NOMO-1 treated with DMSO at 0.1 percent for 48 hours (cell line): Measurements from ENCODE around the gene TEX29.

ENCODE experiments used
- DNase-seq: peaks from one replicate; lab custom pipeline; 2025; ENCODE audit not compliant: unreplicated experiment; lab: John Stamatoyannopoulos, UW

The TEX29 gene

DNA sequence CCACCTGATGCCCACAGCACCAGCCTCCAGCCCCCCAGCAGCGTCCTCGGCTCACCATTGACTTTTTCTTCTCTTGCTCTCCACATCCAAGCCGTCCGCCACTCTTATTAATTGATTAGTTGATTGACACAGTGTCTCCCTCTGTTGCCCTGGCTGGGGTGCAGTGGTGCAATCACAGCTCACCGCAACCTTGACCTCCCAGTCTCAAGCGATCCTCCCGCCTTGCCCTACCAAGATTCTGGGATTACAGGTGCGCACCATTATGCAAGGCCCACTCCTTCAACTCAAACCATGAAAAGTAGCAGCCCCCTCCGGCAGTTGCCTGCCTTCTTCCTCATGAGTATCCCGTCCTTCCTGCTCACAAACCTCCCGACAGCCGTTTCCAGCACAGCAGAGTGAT, 921 bp upstream of the TEX29 start:
- no peak for DNase-seq

DNA sequence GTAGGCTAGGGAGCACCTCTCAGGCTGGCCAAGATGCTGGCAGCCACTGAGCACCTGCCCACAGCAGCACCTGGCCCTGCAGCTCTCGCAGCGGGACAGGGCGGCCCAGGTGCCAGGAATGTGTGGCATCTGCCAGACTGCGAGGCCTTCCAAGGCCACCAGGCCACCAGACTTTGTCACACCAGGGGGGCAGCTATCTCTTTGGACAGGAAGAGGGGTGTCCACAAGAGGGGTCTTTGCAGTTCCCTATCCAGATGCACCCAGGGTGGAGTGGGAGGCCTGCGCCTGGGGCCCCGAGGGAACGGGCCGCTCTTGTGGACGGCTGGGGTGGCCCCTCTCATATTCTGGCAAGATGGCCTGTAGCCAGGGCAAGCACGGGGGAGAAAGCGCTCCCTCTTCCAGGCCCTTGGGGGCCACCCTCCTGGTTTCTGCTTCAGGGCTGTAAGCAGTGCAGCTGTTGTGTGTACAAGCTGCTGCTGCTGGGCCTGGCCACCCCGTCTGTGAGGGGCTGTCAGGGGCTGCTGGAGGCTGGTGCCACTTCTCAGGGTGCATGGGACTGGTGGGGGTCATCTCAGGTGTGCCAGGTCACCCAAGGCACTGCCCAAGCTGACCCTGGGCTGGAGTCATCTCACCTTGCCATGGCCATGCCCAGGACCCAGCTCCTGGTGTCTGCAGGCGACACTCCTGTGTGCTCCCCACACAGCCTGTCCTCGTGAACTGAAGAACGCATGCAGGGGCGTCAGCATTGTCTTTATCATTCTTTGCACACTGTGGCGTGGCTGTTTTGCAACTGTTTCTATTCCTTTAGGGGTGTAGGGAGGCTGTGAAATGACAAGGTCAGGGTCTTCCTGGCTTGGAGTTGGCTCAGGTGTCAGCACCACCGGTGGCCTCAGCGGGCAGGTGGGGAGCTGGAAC, 1.8 kb downstream of the TEX29 start:
- DNase-seq, result no peak

DNA sequence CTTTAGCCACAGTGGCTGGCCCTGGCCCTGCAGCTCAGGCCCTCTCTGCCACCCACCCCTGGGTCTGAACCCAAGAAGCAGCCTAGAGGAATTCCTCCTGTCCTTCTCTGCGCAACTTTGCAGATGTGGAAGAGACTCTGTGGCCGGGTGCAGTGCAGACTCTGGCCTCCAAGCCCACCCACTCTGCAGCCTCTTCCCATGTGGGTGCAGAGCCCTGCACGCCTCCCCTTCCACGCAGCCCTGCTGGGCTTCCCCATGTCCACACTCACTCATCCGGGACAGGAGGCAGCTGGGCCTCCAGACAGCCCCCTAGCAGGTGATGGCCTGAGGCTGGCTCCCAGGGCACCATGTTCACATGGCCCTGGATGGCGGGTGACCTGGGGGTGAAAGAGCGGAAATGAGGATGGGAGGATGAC, 2.5 kb downstream of the TEX29 start:
- no peak for DNase-seq

DNA sequence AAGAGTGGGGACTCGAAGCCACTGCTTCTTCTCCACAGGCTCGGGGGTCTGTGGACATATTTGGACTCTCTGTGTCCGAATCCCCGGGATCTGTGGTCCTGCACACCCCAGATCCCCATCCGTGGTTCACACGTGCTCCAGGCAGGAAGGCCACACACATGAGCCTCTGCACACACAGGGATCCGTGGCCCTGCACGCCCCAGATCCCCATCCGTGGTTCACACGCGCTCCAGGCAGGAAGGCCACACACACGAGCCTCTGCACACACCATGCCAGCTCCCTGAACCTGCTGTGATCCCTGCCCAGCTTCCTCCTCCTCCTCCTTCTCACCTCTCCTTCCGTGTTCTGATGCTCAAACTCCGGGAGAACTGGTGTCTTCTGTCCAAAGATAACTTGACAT, 3.1 kb downstream of the TEX29 start:
- no peak for DNase-seq

DNA sequence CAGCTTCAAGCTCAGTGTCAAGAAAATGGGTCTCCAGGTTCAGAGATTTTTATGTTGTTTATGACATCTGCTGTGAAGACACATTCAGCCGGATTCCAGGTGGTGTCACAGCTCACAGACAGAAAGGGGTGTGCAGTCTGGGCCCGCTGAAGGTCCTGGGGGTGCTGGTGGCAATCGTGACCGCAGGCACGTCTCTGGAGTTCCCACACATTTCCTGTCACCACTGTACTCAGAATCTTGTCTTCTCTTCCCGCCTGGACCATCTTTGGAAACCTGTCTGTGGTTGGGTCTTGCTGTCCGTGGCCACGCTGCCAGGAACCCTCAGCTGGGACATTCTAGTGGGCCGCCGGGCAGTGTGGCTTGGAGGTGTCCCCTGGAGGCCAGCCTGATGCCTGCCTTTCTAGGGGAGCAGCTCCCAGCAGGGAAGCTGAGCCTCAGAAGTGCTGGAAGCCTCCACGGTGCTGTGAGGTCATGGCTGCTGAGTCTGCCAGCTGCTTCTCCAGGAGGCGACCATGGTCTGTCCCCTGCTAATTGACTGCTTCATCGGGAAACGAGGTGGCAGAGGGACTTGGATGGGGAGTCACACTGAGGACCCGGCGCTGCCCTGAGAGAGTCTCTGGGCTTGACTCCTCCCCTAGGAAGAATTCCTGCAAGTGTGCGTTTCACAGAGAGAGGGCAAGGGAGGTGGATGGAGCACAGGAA, 3.7 kb downstream of the TEX29 start:
- no peak for DNase-seq

DNA sequence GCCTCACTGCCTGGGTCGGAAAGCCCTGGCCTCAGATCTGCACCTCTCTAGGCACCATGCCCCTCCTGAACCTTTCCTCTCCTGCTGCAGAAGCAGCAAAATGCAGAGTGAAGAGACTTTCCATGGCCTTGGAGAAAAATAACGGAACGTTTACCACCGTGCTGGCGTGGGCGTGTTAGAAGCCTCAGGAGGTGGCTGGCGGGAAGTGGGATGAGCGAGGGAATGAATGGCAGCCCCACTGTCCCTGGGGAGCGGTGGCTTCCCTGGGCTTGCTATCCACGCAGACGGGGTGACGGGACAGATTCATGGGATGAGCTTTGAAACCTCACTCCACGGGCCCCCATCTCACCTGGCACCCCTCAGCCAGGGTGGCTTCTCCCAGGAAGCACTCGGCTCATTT, 4.3 kb downstream of the TEX29 start:
- no peak for DNase-seq

DNA sequence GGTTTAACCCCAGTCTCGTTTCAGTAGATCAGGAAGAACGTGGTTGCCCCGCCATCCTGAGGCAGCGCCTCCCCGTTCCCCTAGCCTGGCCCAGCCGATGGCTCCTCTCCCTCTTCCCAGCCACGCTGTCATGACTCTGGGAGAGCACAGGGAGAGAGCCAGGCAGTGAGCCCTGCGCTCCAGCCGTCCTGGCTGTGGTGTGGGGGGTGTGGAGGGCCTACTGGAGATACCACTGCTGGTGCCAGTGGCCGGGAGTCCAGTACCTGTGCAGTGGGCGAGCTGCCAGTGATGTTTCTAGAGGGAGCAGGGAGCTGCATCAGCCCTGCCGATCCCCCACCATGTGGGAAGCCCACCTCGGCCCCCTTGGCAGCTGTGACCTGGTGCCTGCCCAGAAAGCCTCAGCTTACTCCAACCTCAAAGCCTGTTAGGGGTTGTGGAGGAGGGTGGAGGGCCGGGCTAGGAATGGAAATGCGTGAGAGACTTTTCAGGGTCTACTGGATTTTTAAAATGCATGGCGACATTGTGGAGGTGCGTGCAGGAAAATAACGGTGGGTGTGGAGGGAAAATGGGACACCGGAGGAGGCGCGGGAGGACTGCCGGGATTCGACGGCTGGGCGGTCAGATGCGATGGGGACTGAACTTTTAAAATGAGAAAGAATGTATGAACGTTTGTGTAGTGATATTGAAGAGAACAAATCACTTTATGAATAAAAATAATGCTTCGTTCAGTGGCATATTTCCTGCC, 4.9 kb downstream of the TEX29 start:
- DNase-seq, result no peak

DNA sequence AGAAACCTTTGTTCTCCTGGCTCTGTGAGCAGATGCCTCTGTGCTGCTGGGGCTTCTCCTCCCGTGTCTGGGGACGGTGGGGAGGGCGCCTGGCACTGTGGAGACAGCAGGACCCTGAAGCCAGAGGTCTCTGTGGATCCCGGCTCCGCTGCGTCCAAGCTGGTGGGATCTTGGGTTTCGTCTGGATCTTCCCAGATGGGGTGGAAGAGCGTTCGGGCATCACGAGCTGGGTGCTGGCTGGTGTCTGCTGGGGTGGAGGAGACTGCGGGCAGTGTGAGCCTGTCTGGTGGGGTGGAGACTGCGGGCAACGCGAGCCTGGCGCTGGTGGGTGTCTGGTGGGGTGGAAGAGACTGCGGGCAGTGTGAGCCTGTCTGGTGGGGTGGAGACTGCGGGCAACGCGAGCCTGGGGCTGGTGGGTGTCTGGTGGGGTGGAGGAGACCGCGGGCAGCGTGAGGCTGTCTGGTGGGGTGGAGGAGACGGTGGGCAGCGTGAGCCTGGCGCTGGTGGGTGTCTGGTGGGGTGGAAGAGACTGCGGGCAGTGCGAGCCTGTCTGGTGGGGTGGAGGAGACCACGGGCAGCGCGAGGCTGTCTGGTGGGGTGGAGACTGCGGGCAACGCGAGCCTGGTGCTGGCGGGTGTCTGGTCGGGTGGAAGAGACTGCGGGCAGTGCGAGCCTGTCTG, 5.6 kb downstream of the TEX29 start:
- DNase-seq, result no peak

DNA sequence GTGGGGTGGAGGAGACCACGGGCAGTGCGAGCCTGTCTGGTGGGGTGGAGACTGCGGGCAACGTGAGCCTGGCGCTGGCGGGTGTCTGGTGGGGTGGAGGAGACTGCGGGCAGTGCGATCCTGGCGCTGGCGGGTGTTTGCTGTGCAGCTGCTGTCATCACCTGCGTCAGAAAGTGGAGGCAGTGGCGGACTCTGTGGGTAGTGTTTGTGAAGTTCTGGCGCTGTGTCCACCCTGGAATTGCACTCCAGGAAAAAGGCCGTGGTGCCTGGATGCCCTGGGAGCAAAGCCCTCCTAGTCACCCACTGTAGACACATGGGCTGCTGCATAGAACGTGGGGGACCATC, 6.2 kb downstream of the TEX29 start:
- DNase-seq, result no peak

DNA sequence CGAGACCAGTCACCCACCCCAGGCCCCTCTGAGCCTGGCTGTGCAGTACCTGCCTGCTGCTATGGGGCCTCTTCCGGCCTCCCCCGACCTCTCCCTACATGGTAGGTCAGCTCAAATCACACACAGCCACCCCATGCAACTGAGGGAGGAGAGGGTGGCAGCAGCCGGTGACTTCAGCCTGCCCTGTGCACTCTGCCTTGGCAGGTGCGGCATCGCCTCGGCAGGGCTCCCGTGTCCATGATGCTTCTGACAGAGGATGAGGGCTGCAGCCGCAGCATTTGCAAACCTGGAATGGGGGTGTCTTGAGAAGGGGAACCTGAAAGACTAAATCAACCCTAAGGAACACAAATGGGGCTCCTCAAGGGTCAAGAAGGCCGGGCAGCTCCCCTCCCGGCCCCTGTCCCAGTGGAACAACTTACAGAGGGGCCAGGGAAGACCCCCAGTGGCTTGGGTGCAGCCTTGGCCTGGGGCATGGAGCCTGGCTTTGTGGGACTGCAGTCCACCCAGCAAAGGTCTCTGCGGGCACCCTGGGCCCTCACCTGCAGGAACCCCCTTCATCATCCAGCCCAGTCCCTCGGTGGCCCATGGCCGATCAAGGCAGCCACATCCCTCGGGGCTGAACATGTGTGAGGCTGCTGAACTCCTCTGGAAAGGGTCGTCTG, 6.7 kb downstream of the TEX29 start:
- DNase-seq, result no peak

DNA sequence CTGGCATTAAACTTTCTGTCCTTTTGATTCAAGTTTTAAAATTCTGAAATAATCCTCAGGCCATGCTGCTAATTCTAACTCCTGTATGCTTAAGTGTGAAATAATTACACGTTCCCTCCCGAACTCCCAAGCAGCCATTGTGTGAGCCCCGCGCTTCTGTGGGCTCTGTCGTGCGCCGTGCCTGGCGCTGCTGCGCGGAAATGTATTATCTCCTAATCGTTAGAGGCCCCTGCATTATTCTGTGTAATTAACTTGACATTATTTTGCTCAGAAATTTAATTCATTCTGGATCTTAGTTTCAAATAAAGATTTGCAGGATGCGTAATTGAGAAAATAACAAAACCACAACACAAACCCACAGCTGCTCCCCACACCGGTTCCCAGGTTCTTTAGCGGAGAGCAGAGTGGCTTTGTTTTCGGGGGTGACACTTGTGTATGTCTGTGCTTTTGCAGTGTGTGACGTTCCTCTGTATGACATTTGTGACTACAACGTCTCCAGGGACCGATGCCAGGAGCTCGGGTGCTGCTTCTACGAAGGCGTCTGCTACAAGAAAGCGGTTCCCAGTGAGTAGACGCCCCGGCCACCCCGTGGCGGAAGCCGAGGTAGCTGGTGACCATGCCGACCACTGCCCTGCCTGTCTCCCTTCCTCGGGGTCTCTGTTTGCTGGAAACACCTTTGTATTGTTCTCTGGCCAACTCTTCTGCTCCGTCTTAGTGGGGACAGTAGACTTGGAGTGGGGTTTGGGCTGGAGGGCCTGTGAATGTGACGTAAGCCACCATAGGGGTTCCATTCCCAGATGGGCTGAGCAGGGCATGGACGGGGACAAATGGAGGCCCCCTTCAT, 7.5 kb downstream of the TEX29 start:
- no peak for DNase-seq

DNA sequence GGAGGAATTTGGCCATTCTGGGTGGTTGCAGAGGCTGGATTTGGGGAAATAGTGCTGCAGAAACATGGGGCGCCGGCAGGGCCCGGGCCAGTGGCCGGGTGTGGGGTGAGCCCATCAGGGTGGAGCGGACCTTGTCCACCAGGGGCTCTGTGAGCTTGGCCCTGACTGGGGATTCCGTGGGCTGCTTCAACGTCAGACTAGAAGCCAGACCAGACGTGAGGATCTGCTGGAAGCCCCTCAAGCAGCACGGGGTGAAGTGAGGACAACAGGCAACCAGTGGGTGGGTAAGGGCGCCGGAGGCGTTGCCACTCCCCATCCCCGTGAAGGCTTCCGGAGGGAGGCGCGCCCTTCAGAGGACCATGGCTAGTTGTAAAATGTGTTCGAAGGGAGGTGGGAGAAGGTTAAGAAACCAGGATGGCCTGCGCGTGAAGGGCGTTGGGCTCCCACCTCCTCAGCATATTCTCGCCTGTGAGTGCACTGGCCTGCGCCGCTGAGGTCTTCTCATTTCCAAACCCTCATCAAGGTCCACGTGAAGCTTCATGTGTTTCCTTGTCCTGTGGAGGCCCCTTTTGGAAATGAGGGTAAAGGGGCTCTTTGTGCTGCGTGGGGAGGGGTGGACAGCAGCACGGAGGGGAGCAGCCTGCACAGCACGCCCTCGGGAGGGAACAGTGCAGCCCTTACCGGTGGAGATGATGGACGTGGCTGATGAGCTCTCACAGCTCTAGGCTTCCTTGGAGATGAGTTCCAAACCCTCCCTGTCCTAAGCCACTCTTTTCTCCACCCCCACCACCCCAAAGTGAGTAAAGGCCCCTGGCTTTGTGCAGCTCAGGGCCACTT, 8.3 kb downstream of the TEX29 start:
- DNase-seq, result no peak

DNA sequence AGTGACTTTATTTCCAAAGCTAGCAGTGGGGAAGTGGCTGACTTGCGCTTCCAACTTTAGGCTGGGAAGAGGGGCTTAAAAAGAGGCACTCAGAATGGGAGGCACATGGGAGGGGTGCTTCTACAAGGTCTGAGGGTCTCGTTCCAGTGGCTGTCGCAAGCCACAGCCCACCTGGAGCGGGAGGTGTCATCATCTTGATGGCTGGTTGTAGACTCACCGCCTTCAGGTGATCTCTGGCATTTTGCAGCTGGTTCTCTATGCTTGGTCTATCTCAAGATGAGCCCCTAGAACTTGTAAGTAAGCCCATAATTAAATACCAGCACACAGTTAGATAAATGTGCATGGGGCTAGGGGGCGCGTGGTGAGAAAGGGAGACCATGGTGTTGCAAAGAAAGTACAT, 9.2 kb downstream of the TEX29 start:
- no peak for DNase-seq

DNA sequence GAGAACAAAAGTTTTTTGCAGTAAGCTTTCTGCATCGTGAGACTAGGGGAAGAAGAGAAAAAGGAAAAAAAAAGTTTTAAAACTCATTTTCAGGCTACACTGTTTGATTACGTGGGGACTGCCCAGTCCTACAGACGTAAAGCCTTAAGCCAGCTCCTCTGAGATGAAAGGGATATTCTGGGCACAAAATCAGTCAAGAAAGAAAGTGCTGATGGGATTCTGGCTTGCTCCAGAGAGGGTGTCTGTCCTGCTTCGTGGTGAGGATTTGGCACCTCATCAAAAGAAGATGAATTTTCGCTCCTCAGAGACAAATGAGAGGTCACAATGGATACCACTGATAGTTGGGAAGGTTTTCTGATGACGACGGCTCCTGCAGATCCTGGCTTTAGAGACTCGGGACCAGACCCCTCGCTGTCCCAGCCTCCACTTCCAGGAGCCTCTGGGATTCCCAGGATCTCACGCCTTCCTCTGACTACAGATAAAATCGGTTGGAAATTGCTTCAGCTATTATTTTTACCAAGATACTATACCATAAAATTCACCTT, 9.7 kb downstream of the TEX29 start:
- no peak for DNase-seq

DNA sequence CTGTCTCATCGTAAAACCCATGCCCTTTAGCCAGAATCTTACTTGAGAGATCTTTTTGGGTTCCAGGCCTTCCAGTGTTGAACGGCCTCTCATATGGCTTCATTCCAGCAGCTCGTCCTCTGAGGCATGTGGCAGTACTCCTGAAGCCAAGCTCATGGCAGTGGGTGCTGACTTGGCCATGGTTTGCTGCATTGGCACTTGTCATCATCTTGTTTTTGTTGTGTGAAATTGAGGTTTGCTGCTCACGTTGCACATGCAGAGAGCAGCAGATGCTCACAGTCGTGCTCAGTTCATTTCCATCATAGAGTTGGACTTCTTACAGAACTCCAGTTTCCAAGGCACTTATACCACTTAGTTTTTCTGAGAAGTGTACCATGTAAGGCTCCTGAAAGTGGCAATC, 14.9 kb downstream of the TEX29 start:
- no peak for DNase-seq

DNA sequence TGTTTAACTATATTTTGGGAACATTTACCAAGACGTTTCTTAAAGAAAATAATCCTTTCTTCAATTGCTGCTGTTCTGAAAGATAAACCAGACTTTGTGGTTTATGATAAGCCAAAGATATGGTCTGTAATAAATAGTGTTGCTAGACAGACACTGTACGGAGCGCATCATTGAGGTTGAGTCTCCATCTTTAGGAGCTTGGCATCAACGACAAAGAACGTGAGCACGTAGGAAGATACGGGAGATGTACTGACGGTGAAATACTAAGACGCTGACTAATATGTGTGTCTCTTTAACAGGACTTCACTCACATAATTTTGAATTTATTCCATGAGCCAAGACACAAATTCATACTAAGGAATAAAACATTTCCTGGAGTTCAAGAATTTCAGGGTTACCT, 16.2 kb downstream of the TEX29 start:
- DNase-seq, result no peak

DNA sequence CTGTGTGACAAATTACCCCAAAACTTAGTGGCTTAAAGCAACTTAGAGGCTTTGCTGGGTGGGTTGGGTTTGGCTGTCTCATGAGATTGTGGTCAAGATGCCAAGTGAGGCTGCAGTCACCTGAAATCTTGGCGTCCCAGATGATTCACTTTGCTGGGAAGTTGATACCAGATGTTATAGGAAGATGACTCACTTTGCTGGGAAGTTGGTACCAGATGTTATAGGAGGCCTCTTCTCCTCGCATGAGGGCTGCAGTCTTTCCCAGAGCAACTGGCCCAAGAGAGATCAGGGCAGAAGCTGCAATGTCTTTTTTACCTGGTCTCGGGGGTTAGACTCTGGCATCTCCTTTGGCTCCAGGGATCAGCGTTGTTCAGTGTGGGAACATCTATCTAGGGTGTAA, 16.8 kb downstream of the TEX29 start:
- no peak for DNase-seq

DNA sequence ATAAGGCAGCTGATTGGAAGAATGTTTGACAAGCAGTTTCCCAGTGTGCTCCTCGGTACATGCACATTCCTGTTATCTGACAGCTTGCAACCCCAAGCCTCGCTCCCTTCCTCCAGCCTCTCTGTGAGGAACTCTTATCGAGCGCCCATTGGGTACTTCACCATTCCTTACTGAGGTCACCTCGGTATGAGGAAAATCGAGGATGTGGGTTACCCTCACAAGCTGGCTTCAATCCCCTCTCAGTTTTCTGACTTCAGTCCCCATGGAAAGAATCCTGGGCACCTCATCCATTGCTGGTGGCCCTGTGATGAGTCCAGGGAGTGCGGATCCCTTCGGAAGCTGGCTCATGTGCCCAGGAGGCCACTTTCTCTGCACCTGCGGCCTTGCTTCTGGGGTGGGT, 17.3 kb downstream of the TEX29 start:
- DNase-seq, result no peak

DNA sequence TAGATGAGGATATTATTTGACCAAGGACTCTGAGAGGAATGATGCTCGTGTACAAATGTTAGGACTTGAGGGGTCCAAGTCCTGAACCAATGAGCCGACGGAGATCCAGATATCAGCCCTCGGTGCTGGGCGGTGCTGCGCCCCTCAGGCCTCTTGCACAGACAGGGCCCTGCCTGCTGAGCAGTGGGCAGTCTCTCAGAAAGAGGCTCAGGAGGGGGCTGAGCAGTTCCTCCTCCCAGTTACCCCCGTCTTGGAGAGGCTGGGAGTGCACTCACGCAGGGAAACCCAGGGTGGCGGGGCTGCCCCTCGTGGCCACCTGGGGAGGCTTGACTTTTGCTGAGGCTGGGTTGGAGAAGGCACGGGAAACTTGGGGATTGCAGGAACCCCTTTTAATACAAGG, 18.4 kb downstream of the TEX29 start:
- DNase-seq, result no peak
